ENCODE results near the gene NKG7.

The NKG7 gene

DNA sequence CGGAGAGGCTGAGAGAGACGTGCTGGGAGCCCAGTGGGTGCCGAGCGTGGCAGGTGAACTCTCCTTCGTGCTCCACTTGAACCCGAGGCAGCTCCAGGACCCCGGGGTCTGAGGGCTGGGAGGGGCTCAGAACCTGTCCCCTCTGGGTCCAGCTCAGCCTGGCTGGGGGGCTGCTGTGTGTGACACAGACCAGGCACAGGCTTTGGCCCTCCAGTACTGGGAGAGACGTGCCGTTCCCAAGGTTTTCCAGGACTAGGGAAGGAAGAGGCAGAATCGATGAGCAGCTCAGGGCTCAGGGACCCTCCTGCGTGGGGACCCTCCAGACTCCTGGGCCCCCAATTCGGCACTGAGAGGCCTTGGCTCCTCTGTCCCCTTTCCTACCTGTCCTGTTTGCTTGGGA lies 42.7 kb upstream of the NKG7 start:
- no peak overlapping the region for H3K4me2 ChIP-seq (ENCODE audit: low read length)
- H3F3A ChIP-seq (ENCODE audit: insufficient read depth, low read length), result no peaks in the 10 kb centered on the region
- TF ChIP-seq CTCF (IDR thresholded peaks at IDR 0.05; ENCODE audit: low read length) (no peak), EZH2 (IDR thresholded peaks at IDR 0.05; ENCODE audit: borderline replicate concordance, low read length) (no peak)
- H3K9me3 ChIP-seq (ENCODE audit: low read length), result no peaks in the 10 kb centered on the region
- no peaks in the 10 kb centered on the region for H4K20me1 ChIP-seq (ENCODE audit: insufficient read depth, low read length)
- no peak overlapping the region for H3K4me3 ChIP-seq (ENCODE audit: low read depth, low read length, poor library complexity, severe bottlenecking)
- no peaks in the 10 kb centered on the region for H3K79me2 ChIP-seq (ENCODE audit: insufficient read depth, low read length)
- no peak overlapping the region for H3K9ac ChIP-seq (ENCODE audit: low read length)
- no peak overlapping the region for H3K27ac ChIP-seq (ENCODE audit: low read depth, low read length, poor library complexity, severe bottlenecking)
- peaks cover 17% of the 10 kb centered on the region; the same call in 1 of the 2 replicates for H3K36me3 ChIP-seq (ENCODE audit: insufficient read depth, low read length)
- no peaks in the 10 kb centered on the region for H3K9me2 ChIP-seq (ENCODE audit: low read depth, low read length)
- H3K4me1 ChIP-seq (ENCODE audit: insufficient read depth, low read length, severe bottlenecking), result peaks cover 23% of the 10 kb centered on the region
- no peaks in the 10 kb centered on the region for H3K27me3 ChIP-seq (ENCODE audit: insufficient read depth, low read length)
- no peak overlapping the region for H2AFZ ChIP-seq (ENCODE audit: low read length)

DNA sequence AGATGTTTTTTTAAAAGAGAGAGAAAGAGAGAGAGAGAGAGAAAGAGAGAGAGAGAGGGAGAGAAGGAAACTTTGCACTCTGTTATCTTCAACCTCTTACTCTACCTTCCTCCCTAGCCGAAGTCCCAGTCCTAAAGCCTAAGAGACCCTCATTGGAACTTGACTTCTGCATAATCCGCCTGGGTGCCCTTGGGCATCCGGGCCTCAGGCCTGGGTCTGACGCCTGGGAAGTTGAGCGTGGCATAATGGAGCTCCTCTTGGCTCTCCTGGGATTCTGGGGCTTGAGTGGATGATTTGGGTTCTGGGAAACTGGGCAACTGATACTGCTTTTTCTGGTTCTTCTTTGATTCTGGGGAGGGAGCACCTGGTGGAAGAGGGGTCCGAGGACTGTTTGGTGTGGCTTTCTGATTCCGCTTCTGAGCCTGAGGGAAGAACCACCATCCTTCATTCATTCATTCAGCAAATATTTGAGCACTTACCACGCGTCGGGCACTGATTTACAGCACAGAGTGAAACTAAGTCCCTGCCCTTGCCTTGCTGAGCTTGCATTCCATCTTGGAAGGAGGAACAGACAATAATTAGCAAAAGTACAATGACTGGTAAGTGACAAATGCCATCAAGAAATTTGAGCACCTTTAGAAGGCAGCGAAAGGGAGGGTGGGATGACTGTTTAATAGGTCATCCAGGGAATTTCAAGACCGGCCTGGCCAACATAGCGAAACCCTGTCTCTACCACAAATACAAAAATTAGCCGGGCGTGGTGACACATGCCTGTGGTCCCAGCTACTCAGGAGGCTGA lies 38.7 kb upstream of the NKG7 start:
- H3K9me2 ChIP-seq (ENCODE audit: low read depth, low read length), result no peaks in the 10 kb centered on the region
- peaks cover 17% of the 10 kb centered on the region; the same call in 1 of the 2 replicates for H3K36me3 ChIP-seq (ENCODE audit: insufficient read depth, low read length)
- H3K9ac ChIP-seq (ENCODE audit: low read length), result no peak overlapping the region
- no peaks in the 10 kb centered on the region for H3F3A ChIP-seq (ENCODE audit: insufficient read depth, low read length)
- no peak overlapping the region for H3K27ac ChIP-seq (ENCODE audit: low read depth, low read length, poor library complexity, severe bottlenecking)
- H2AFZ ChIP-seq (ENCODE audit: low read length), result no peak overlapping the region
- H3K4me2 ChIP-seq (ENCODE audit: low read length), result no peak overlapping the region
- no peaks in the 10 kb centered on the region for H4K20me1 ChIP-seq (ENCODE audit: insufficient read depth, low read length)
- no peaks in the 10 kb centered on the region for H3K27me3 ChIP-seq (ENCODE audit: insufficient read depth, low read length)
- no peaks in the 10 kb centered on the region for H3K9me3 ChIP-seq (ENCODE audit: low read length)
- no peak for TF ChIP-seq EZH2 (IDR thresholded peaks at IDR 0.05; ENCODE audit: borderline replicate concordance, low read length)
- TF ChIP-seq CTCF (IDR thresholded peaks at IDR 0.05; ENCODE audit: low read length), result no peak
- no peaks in the 10 kb centered on the region for H3K79me2 ChIP-seq (ENCODE audit: insufficient read depth, low read length)
- peaks cover 24% of the 10 kb centered on the region for H3K4me1 ChIP-seq (ENCODE audit: insufficient read depth, low read length, severe bottlenecking)
- no peak overlapping the region for H3K4me3 ChIP-seq (ENCODE audit: low read depth, low read length, poor library complexity, severe bottlenecking)

DNA sequence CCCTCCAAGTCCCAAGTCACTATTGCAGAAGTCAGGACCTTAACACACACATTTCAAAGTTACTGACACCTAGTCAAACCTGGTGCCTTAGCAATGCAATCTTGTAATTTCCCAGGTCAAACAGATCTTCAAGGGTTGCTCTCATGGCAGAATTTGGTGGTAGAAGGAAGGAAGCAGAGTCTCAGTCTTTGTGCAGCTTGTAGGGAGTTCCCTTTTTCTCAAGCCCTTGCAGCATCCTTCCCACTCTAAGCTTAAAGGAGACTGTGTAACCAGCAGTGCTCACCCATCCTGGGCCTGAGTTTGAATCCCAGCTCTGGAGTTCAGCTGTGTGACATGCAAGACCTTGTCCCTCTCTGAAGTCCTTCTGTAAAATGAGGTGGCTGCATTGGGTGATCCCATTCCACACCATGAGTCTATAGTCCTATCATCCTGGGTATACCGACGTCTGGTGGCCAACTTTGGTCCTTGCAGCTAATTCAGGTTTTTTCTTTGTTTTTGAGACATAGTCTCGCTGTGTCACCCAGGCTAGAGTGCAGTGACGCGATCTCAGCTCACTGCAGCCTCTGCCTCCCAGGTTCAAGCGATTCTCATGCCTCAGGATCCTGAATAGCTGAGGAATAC lies 35.2 kb upstream of the NKG7 start:
- Histone ChIP-seq H3K9me3 (ENCODE audit: low read length) (no peaks in the 10 kb centered on the region; the same call in 1 of the 2 replicates), H3K27me3 (ENCODE audit: insufficient read depth, low read length) (no peaks in the 10 kb centered on the region), H3F3A (ENCODE audit: insufficient read depth, low read length) (no peaks in the 10 kb centered on the region), H3K4me2 (ENCODE audit: low read length) (no peak overlapping the region), H3K36me3 (ENCODE audit: insufficient read depth, low read length) (no peaks in the 10 kb centered on the region), H3K4me1 (ENCODE audit: insufficient read depth, low read length, severe bottlenecking) (peaks cover 20% of the 10 kb centered on the region), H3K27ac (ENCODE audit: low read depth, low read length, poor library complexity, severe bottlenecking) (peak overlapping the region; percentile 82), H3K9ac (ENCODE audit: low read length) (no peak overlapping the region), H3K9me2 (ENCODE audit: low read depth, low read length) (no peaks in the 10 kb centered on the region), H3K4me3 (ENCODE audit: low read depth, low read length, poor library complexity, severe bottlenecking) (no peak overlapping the region), H2AFZ (ENCODE audit: low read length) (no peak overlapping the region), H4K20me1 (ENCODE audit: insufficient read depth, low read length) (no peaks in the 10 kb centered on the region), H3K79me2 (ENCODE audit: insufficient read depth, low read length) (no peaks in the 10 kb centered on the region)
- TF ChIP-seq EZH2 (IDR thresholded peaks at IDR 0.05; ENCODE audit: borderline replicate concordance, low read length) (no peak), CTCF (IDR thresholded peaks at IDR 0.05; ENCODE audit: low read length) (peak; percentile 74)

All from OCI-LY1 (cell line).